Mammary epithelial cell (primary cell): Measurements from ENCODE around the gene PIK3C2G.

ENCODE experiments used
- EZH2 ChIP-seq: IDR thresholded peaks from 2 replicates; pipeline ENCODE4 v1.6.1; 2012; ENCODE audit warnings: low read length, inconsistent platforms, borderline replicate concordance
- TF ChIP-seq, protein P1 (sequence below), 2 donors: IDR thresholded peaks in 1 of 2; conservative IDR thresholded peaks in 1 of 2; 2 replicates each; pipeline ENCODE4 v1.5.1; 2011 to 2012; ENCODE audit warnings: inconsistent platforms in 2 of 2, low read length in 2 of 2, mild to moderate bottlenecking in 2 of 2, control low read depth in 1 of 2, low read depth in 1 of 2; ENCODE audit not compliant: insufficient read depth in 1 of 2; ENCODE audit errors: extremely low read depth in 1 of 2

DNA sequence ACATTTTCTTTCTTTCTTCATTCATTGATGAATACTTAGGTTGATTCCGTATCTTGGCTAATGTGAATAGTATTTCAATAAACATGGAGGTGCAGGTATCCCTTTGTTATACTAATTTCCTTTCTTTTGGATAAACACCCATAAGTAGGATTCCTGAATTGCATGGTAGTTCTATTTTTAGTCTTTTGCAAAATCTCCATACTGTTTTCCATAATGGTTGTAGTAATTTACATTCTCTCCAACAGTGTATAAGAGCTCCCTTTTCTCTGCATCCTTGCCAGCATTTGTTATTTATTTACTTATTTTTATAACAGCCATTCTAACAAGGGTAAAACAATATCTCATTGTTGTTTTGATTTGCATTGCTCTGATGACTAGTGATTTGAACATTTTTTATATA, 36.6 kb downstream of the PIK3C2G start:
- TF ChIP-seq, protein P1, sequence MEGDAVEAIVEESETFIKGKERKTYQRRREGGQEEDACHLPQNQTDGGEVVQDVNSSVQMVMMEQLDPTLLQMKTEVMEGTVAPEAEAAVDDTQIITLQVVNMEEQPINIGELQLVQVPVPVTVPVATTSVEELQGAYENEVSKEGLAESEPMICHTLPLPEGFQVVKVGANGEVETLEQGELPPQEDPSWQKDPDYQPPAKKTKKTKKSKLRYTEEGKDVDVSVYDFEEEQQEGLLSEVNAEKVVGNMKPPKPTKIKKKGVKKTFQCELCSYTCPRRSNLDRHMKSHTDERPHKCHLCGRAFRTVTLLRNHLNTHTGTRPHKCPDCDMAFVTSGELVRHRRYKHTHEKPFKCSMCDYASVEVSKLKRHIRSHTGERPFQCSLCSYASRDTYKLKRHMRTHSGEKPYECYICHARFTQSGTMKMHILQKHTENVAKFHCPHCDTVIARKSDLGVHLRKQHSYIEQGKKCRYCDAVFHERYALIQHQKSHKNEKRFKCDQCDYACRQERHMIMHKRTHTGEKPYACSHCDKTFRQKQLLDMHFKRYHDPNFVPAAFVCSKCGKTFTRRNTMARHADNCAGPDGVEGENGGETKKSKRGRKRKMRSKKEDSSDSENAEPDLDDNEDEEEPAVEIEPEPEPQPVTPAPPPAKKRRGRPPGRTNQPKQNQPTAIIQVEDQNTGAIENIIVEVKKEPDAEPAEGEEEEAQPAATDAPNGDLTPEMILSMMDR (conservative IDR thresholded peaks at IDR 0.05 in 1 of 2, IDR thresholded peaks at IDR 0.05 in 1 of 2; ENCODE audit: extremely low read depth in 1 of 2, insufficient read depth in 1 of 2, low read depth in 1 of 2, low read length in 2 of 2), result no peak
- TF ChIP-seq EZH2, result no peak
